ENCODE results near the gene HHATL.
"Not testable (repeated sequence)": the region's sequence is repeated elsewhere in the genome, so short reads cannot be mapped to it uniquely, and the experiment has no call there.

The HHATL gene

DNA sequence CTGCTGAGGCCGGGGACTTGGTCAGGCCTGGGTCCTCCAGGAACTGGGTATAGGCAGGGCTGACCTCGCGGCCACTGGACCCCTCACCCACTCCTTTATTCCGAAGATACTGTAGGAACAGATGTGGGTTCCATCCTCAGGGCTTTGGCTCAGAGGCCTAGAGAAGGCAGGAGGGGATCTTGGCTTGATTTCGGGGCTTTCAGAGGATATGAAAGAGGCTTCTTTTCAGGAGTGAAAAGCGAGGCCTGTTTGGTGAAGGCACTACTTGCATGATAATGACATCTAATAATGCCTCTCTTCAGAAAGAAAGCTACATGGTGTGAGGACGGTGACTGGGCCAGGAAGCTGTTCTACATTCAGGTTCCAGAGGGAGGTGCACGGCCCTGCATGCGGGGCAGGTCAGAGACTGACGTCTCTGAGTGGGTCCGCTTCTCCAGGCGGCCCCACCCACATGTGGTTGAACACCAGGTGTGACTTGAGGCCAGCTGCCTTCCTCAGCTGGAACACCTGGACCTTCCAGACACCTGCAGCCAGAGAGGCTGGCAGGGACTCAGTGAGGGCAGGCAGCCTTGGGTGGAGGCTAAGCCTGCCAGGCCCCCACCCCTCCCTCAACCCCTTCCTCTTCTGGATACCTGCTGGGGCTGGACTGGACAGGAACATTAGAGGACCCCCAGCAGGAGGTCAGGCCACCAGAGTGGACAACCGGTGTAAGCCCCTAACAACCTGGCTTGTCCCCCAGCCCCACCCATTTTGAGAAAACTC, 31.1 kb upstream of the HHATL start:
- peak; percentile 6 to 12 for DNase-seq

DNA sequence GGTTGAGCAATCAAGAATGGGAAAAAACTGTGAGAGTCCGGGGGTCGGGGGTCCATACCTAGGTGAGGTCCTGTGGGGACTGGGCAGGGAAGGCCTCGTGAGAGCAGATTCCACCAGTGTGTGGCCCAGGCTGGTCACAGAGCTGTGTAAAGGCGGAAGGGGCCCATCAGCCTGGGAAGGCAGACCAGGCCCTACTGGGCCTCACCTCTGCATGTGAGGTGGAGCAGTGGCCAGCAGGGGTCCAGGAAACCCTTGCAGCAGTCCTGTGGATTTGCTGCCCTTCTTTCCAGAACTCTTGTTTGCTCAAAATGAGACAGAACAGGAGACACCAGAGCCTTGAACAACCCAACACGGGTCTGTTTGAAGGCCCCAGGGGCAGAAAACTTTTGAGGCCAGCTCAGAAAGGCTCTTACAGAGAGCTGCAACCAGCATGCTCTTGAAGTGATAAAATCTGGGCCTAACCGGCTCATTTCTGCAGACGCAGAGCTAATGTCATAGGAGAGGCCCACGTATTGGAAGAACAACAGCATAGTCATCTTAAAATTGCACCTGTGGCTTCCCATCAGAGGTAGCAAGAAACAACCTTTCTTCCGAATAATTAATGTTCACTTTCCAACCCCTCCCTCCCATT, 30.3 kb upstream of the HHATL start:
- DNase-seq: peak in 1 of 2 experiments; percentile 5

DNA sequence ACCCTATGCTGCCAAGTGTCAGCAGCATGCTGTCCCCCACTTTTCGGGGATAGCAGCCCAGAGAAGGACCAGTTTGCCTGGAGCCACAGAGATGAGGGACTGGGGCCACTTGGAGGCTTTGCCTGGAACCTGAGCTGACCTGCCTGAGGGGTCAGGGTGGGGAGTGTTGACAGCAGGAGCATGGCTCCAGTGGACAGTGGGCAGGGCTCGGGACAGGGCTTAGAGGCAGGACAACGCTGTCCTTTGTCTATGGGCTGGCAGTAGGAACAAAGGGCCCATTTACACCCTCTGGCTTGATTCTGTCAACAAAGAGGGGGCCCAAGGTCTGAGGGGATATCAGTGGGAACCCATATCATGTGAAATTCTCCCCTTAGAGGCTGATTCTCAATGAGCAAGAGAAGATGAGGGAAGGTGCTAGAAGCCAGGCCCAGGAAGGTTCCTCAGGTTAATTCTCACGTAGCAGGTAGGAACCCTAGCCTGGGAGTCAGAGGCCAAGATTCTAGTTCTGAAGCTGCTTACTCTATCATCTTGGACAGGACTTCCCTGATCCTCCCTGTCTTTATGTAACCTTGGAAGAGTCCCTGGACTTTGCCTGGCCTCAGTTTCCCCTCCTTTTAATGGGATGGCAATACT, 29.7 kb upstream of the HHATL start:
- DNase-seq: no peak

DNA sequence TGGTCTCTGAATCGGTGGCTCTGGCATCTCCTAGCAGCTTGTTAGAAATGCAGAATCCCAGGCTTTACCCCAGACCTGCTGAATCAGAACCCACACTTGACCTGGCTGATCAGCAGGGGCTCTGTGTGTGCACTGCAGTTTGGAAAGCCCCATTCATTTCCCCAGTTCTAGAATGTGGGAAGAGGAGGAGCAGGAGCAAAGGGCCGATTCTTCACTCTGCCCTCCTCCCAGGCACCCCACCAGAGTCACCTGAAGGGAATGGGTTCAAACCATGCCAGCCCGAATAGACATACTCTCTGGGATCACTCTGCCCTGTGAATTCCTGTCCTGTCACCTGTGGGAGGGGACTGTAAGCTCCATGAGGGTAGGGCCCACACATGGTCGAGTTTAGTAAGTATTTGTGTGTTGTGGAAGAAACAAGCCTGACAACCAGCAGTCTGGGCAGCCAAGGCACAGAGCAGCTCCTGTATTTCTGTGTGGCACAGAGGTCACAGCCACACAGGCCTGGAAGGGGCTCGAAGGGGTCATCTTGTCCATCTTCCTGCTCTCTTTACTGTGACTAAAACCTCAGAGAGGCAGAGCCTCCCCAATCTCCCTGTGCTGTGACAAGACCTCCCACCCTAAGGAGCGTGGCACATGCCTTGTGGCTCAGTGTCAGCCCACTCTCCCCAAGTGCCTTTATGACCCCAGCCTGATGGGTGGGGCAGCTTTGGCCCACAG, 29.0 kb upstream of the HHATL start:
- no peak for DNase-seq

DNA sequence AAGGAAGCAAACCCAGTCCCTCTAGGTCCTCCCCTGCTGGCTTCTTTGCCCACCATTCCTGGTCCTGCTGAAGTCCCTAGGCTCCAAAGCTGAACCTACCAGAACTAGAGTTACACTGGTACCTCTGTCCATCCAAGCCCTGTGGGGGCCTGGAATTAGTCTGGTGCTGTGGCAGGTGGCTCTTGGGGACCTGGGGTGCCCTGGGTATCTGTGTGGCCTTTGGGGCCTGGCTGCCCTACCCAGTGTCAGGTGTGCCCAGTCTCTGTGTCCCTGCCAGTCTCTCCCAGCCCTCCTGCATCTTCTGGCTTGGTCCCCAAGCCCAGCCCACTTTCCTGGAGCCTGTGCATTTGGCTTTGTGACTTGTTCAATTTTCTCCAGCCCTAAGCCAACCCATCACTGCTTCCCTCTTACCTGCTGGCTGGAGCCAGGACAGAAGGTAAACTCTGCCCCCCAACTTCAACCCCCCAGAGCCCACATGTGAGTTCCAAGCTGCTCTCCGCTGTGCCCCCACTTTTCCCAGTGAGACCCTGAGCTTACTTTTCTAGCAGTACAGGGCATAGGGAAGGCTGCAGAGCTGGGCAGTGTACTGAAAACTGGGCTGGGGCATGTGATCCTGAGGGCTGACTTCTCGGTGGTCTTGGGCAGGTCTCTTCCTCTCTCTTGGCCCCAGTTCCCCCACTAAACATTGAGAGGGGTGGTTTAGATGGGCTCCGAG, 28.3 kb upstream of the HHATL start:
- DNase-seq: no peak

DNA sequence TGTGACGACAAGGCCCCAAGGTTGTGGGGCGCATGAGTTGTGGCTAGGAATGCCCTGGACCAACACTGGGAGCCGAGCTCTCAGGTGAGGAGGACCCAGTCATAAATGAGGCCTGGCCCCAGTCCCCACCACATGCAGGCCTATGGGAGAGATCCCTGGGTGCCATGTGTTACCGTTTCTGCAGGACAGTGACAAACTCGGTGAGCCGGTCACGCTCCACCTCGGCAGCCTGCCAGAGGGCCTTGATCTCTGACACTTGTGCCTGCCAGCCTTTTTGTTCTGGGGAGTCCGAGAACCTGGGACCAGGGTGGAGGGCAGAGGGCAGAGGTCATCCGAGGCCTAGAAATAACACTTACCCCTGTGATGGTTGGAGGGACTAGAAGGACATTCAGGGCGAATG, 27.7 kb upstream of the HHATL start:
- DNase-seq: no peak

DNA sequence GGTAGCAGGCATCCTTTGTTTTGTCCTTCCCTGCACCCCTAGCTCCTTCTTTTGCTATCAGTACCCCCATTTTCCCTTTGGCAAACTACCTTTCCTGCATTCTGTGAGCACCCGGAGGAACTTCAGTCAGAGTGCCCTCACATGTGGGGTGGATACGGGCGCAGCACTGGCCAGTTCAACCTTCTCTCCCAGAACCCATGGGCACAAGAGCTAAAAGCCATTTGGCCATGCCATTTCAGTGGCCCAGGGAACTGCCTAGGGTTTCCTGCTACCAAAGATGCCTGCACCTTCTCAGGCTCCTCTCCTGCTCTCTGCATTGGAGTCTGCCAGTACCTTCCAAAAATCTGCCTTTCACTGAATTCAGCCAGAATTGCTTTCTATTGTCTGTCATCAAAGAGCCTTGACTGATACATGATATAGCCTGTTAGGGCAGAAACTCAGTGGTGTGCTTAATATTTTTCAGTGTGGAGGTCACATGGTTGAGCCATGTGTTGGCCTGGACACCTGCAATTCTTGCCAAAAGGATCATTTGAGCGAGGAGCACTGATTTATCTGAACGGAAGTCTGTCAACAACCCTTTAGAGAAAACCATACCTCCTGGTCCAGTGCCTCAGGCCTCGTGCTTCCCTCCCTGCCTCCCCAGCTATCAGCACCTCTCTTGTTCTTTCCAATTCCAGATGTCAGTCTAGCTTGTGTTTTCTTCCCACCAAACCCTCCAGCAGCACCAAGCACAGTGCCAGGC, 27.0 kb upstream of the HHATL start:
- no peak for DNase-seq

DNA sequence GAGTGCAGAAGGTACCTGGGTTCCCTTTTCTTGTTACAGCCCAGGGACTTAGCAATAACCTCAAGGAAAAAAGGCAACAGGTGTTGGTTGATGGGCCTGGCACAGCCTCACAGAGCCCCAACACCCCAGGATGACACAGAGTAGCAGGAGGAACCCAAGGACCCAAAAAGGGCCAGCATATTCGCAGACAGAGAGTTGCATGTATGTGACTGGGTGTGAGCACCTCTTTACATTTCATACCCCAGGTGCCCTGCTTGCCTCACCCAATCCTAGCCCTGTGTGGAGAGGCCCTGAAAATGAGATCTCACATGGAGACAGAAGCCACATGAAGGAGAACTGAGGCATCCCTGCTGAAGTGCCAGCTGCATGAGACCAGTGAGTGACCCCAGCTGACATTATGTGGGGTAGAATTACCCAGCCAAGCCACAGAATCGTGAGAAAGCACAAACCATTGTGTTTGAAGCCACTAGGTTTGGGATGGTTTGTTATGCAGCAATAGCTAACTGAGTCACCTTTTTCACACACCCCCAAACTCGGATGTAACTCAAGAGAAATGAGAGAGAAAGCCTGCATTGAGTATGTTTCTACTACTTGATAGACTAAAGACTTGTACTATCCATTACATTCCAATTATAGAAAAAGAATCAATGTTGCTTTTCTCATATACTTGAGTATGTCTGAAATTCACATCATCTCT, 26.2 kb upstream of the HHATL start:
- DNase-seq: no peak

DNA sequence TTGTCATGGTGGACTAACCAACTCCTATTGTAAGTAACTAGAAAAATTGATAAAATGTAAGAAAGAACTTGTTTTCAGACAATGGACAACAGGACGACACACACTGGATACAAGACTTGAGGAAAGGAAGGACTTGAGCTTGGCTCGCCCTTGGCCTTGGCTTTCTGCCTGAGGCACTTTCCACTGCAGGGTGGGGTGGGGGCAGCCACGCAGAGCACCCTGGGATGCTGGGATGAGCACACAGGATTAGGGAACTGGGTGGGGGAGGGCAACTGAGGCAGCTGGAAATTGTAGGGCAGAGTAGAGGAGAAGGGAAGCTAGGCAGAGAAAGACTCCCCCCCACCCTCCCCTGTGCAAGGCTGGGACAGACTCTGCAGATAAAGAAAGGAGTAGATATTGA, 25.5 kb upstream of the HHATL start:
- no peak for DNase-seq

DNA sequence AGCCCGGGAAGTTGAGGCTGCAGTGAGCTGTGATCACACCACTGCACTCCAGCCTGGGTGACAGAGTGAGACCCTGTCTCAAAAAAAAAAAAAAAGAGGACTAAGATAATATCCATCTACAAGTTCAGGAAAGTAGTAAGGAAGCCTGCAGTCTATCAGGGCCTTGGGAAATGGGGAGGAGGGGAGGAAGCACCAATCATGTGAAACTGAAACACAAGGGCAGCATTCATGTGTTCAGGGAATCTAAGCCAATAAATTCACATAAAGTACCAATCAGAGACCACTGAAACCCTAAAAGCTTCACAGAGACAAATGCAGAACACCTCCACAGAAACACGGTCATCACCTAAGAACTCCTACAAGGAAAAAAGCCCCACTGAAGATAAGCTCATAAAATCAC, 22.9 kb upstream of the HHATL start:
- DNase-seq: no peak

DNA sequence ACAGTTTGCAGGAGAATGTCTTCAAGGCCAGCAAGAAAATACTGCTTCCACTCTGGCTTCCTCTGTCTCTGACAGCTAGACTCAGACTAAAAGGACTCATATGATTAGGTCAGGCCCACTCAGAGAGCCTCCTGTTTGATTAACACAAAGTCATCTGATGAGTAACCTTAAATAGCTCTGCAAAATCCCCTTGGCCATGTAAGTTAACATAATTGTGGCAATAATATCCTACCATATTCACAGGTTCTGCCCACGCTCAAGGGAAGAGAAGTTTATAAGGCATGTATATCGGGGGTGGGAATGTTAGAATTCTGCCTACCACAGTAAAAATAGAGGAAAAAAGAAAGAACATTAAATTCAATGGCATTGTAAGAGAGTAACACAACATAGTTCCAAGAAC, 20.6 kb upstream of the HHATL start:
- no peak for DNase-seq

DNA sequence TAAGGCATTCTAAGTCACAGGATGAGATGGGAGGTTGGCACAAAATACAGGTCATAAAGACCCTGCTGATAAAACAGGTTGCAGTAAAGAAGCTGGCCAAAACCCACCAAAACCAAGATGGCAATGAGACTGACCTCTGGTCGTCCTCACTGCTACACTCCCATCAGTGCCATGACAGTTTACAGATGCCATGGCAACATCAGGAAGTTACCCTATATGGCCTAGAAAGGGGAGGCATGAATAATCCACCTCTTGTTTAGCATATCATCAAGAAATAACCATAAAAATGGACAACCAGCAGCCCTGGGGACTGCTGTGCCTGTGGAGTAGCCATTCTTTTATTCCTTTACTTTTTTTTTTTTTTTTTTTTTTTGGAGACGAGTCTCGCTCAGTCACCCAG, 19.8 kb upstream of the HHATL start:
- not testable (repeated sequence) for DNase-seq

DNA sequence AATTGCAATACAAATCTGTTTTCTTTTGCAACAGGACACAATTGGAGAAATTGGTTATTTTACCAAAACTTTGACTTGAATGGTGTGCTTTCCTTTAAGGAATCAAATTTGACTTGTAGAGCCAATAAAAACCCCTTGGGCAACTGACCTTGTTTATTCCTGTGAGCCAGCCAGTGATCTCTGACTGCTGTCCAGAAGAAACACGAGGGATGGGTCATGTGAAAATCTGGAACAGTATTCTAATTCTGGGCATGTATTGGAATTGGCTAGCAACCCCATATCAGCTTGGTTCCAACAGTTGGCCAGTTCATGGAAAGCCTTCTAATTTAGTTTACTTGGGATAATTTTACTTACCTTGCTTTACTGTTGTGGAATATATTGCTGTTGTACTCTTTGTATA, 19.1 kb upstream of the HHATL start:
- DNase-seq: no peak

DNA sequence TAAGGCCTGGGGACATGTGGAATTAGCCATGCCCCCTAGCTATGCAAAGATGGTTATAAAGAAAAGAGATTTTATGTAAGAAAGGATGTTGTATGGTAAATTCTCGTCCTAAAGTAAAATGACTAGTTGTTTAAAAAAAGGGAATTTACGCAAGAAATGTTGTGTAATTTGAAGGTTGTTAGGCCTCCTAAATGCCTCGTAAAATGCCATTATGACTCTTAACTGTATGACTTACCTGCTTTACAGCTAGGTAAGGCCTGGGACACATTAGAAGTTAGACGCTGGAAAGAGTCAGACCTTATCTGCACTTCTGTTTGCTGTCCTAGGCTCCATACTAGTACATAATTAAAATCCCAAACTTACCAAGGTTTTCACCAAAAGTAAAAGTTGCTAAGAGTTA, 17.5 kb upstream of the HHATL start:
- no peak for DNase-seq

DNA sequence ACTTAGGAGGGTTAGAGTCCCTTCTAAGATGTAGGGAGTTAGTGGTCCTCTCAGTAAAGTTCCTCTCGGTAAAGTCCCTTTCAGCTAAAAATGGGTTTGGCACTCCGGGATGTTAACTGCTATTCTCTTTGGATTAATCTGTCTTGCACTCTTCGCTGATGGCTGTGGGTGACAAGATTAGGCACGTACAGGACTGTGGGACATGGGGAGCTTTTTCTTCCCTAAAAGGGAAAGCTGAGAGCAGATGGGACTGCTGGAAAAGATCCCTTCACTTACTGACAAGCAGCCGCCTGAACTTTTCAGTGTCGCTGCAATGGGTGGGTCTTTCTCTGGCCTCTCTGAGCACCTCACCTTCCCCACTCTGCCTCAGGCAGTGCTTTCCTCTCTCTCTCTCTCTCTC, 16.4 kb upstream of the HHATL start:
- no peak for DNase-seq

DNA sequence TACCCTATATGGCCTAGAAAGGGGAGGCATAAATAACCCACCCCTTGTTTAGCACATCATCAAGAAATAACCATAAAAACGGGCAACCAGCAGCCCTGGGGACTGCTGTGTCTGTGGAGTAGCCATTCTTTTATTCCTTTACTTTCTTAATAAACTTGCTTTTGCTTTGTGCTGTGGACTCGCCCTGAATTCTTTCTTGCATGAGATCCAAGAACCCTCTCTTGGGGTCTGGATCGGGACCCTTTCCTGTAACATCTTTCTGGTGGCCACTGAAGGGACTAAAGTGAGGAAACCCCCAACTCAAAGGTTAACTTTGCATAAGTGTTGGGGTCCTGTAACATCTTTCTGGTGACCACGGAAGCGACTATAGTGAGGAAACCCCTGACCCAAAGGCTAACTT, 15.7 kb upstream of the HHATL start:
- no peak for DNase-seq

DNA sequence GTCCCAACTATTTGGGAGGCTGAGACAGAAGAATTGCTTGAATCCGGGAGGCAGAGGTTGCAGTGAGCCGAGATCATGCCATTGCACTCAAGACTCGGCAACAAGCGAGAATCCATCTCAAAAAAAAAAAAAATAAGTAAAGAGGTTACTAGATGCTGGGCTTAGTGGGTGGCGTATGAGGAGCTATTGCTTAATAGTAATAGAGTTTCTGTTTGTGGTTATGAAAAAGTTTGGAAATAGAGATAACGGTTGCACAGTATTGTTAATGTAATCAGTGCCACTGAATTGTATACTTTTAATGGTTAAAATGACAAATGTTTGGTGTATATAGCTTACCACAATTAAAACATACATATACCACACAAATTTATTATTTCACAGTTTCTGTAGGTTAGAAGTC, 14.7 kb upstream of the HHATL start:
- DNase-seq: no peak

DNA sequence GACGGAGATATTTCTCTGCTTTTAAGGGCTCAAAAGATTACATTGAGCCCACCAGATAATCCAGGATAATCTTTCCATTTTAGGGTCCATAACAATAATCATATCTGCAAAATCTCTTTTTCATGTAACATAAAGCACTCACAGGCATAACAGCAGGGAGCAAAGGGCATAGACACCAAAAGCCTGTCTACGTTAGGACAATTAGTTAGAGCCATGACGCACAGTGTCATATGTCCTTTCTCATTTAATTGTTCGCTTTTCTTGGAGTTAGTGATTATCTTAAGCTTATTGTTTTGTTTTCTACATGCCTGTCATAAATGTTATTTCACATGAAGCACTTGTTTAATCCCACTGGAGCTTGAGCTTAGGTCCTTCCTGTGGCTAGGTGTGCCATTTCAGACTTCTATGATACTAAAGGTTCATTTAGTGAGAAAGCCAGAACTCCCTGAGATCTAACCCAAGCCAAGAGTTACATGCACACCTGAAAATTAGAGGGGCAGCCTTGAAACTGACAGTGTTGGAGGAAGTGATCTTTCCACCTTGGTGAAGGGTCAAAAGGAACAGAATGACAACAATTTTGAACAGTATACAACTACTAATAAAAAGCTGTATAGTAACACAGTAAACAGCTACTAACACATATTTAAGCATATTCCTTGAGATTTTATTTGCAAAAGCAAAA, 11.7 kb upstream of the HHATL start:
- no peak for DNase-seq

DNA sequence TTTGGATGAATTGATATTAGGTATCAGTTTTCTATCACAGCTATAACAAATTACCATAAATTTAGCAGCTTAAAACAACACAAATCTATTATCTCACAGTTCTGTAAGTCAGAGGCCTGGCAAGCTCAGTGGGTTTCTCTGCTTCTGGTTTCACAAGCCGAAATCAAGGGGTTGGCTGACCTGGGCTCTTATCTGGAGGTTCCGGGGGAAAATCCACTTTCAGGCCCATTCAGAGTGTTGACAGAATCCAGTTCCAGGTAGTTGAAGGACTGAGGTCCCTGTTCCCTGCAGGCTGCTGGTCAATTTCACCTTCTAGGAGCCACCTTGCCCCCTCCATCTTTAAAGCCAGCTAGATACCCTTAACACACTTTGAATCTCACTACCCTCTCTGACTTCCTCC, 11.1 kb upstream of the HHATL start:
- DNase-seq: no peak

DNA sequence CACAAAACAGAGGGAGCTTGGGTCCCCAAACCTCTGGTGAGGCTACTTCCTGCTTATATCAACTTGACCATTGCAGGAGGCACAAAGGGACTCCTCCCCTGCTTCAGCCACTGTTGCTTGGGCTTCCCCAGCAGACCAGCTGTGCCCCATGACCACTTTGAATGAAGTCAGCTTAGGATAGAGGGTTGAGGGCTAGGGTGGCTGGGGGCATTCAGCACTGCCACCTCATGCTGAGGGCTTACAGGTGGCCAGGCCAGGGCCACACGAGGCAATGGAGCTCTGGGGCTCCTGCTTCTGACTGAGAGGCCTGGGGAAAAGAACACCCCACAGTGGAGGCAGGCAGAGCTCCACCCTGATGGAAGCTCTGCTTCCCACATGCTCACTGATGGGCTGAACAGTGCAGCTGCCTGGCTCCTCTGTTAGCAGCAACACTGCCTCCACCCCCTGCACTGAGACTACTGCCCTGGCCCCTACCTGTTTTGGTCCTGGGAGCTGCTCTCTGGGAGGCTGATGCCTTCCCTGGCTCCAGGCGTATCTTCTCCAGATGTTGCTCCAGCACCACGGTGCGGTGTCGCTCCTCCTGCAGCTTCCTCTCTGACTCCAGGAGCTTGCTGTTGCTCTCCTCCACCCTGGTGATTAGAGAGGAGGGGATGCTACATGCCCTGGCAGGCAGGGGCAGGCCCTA, 10.2 kb upstream of the HHATL start:
- DNase-seq: no peak

DNA sequence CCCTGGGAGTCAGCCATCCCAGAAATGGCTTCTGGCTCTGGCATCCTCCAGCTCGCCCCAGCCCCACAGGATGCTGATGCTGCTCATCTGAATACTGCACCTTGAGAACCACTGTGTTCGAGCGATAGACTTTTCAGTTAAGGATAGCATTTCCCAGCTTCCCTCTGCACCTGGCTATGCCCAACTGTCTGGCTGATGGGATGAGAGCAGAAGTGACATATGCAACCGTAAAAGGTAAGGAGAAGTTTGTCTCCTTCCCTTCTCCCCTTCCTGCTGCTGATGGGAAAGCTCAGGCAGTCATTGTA, 9.7 kb upstream of the HHATL start:
- DNase-seq: no peak

Measured in SHP77 (cell line).